PC-9 (cell line): Measurements from ENCODE around the gene USP7. TPM values are rescaled to one million over a fixed set of nuclear protein-coding genes. Genes with fewer than 3 reads are reported as not detected.

ENCODE experiments used
- BruUV-seq: library from RNA; stranded (reverse); fragments of 400-500 nt; replicated peaks from 2 replicates; lab custom pipeline; 2021; lab: Mats Ljungman, UMichigan
- CTCF ChIA-PET: fragments of 300-600 bp; sonication (Branson Sonifier 250); formaldehyde crosslinking; loops from one replicate; lab custom pipeline; 2022; ENCODE audit warnings: antibody characterized with exemption; lab: Charles Lee
- POLR2A ChIA-PET: fragments of 300-600 bp; sonication (Branson Sonifier 250); formaldehyde crosslinking; loops from one replicate; lab custom pipeline; 2022; ENCODE audit warnings: antibody characterized with exemption; ENCODE audit not compliant: unreplicated experiment; lab: Charles Lee
- DNase-seq, 2 experiments: peaks; one replicate each; pipeline versions ENCODE4 v3.0.0 to v3.0.0-alpha.2; 2015 to 2022; ENCODE audit warnings: mixed read lengths in 1 of 2
- H2AFZ ChIP-seq: fragments of 200-600 bp; sonication (generic); 2 replicates; pipeline ENCODE4 v1.8.1; 2017; ENCODE audit warnings: antibody characterized with exemption
- H3F3A ChIP-seq: fragments of 200-600 bp; sonication (generic); 2 replicates; pipeline ENCODE4 v1.8.1; 2017; ENCODE audit warnings: antibody characterized with exemption, mild to moderate bottlenecking, low read depth; ENCODE audit not compliant: insufficient read depth
- H3K27ac ChIP-seq: fragments of 200-600 bp; sonication (generic); 2 replicates; pipeline ENCODE4 v1.6.1; 2016; ENCODE audit warnings: mixed run types
- H3K27me3 ChIP-seq: fragments of 200-600 bp; sonication (generic); 2 replicates; pipeline ENCODE4 v1.6.1; 2016; ENCODE audit warnings: low read depth, mixed run types; ENCODE audit not compliant: insufficient read depth
- H3K36me3 ChIP-seq: fragments of 200-600 bp; sonication (generic); 2 replicates; pipeline ENCODE4 v1.6.1; 2016; ENCODE audit warnings: low read depth, mixed run types
- H3K4me1 ChIP-seq: fragments of 200-600 bp; sonication (generic); replicated peaks from 2 replicates; pipeline ENCODE4 v1.6.1; 2016; ENCODE audit warnings: mixed run types; ENCODE audit not compliant: insufficient read depth
- H3K4me2 ChIP-seq: fragments of 200-600 bp; sonication (generic); 2 replicates; pipeline ENCODE4 v1.6.1; 2017; ENCODE audit warnings: mixed run types
- H3K4me3 ChIP-seq: fragments of 200-600 bp; sonication (generic); 2 replicates; pipeline ENCODE4 v1.6.1; 2016; ENCODE audit warnings: mixed run types
- H3K79me2 ChIP-seq: fragments of 200-600 bp; sonication (generic); 2 replicates; pipeline ENCODE4 v1.6.1; 2017; ENCODE audit warnings: low read depth, mixed run types
- H3K9me2 ChIP-seq: fragments of 200-600 bp; sonication (generic); 2 replicates; pipeline ENCODE4 v1.8.1; 2017; ENCODE audit warnings: mild to moderate bottlenecking; ENCODE audit not compliant: insufficient read depth
- H3K9me3 ChIP-seq: fragments of 200-600 bp; sonication (generic); 2 replicates; pipeline ENCODE4 v1.8.1; 2016; ENCODE audit warnings: low read depth; ENCODE audit not compliant: insufficient read depth
- H4K20me1 ChIP-seq: fragments of 200-600 bp; sonication (generic); 2 replicates; pipeline ENCODE4 v1.8.1; 2017; ENCODE audit not compliant: insufficient read depth
- CTCF ChIP-seq: fragments of 200-600 bp; sonication (generic); conservative IDR thresholded peaks from 2 replicates; pipeline ENCODE4 v1.6.1; 2017; ENCODE audit warnings: mixed run types, antibody characterized with exemption, mild to moderate bottlenecking, moderate library complexity
- EZH2 ChIP-seq: fragments of 200-600 bp; sonication (generic); IDR thresholded peaks from 2 replicates; pipeline ENCODE4 v1.8.0; 2017; ENCODE audit warnings: antibody characterized with exemption, low read depth
- intact Hi-C: fragments of 100-400 bp; cut with micrococcal nuclease; formaldehyde crosslinking; loops from one replicate; pipeline ENCODE4 v1.10.0; 2022; ENCODE audit not compliant: unreplicated experiment
- total RNA-seq: library from RNA; stranded (reverse); gene quantifications from 2 replicates; pipeline ENCODE4 v1.2.3, GENCODE V29; 2021

The USP7 gene
- total RNA-seq, 1 experiment from 2014 or later: 167 TPM

GRCh38 chr16:8926827-8927226 is 36.9 kb downstream of the USP7 start:
- H3K9me2 ChIP-seq: no peaks in the 10 kb centered on the region
- DNase-seq: no peak
- ChIA-PET POLR2A (no interaction called here), CTCF (no interaction called here)
- H3K4me1 ChIP-seq: no peaks in the 10 kb centered on the region
- peaks cover 76% of the 10 kb centered on the region for H3K79me2 ChIP-seq
- H3F3A ChIP-seq: peaks cover 13% of the 10 kb centered on the region; the same call in 1 of the 2 replicates
- H3K36me3 ChIP-seq: peaks cover 29% of the 10 kb centered on the region; the same call in 1 of the 2 replicates
- no peak overlapping the region for H3K27ac ChIP-seq
- no peak for TF ChIP-seq CTCF
- no peak for TF ChIP-seq EZH2
- no peaks in the 10 kb centered on the region for H3K9me3 ChIP-seq
- no TSS peak for BruUV-seq
- peaks cover 71% of the 10 kb centered on the region for H4K20me1 ChIP-seq
- H3K4me2 ChIP-seq: no peak overlapping the region
- no peak overlapping the region for H3K4me3 ChIP-seq
- no peaks in the 10 kb centered on the region for H3K27me3 ChIP-seq
- intact Hi-C loops: no loop called here
- no peak overlapping the region for H2AFZ ChIP-seq

GRCh38 chr16:8925455-8925854 is 38.3 kb downstream of the USP7 start:
- no peaks in the 10 kb centered on the region for H3K9me2 ChIP-seq
- peaks cover 60% of the 10 kb centered on the region for H4K20me1 ChIP-seq
- POLR2A ChIA-PET: no interaction called here
- no peak overlapping the region for H2AFZ ChIP-seq
- H3K36me3 ChIP-seq: peaks cover 29% of the 10 kb centered on the region; the same call in 1 of the 2 replicates
- TF ChIP-seq CTCF: no peak
- TF ChIP-seq EZH2: no peak
- no peaks in the 10 kb centered on the region for H3K9me3 ChIP-seq
- CTCF ChIA-PET: no interaction called here
- DNase-seq: no peak
- no peak overlapping the region for H3K4me3 ChIP-seq
- no peak overlapping the region for H3K27ac ChIP-seq
- no TSS peak for BruUV-seq
- intact Hi-C loops: no loop called here
- no peaks in the 10 kb centered on the region for H3K27me3 ChIP-seq
- H3K4me1 ChIP-seq: no peaks in the 10 kb centered on the region
- H3K4me2 ChIP-seq: no peak overlapping the region
- H3K79me2 ChIP-seq: peaks cover 62% of the 10 kb centered on the region
- H3F3A ChIP-seq: peaks cover 10% of the 10 kb centered on the region; the same call in 1 of the 2 replicates

- intact Hi-C loops: no loop called here
- H3K4me2 ChIP-seq: no peak overlapping the region
- peaks cover 50% of the 10 kb centered on the region for H3K79me2 ChIP-seq
- peaks cover 7% of the 10 kb centered on the region; the same call in 1 of the 2 replicates for H3F3A ChIP-seq
- H4K20me1 ChIP-seq: peaks cover 48% of the 10 kb centered on the region
- no peak for TF ChIP-seq EZH2
- TF ChIP-seq CTCF: no peak
- DNase-seq: no peak
- H3K4me1 ChIP-seq: no peaks in the 10 kb centered on the region
- no peak overlapping the region for H3K27ac ChIP-seq
- no peaks in the 10 kb centered on the region for H3K9me3 ChIP-seq
- H2AFZ ChIP-seq: no peak overlapping the region
- no TSS peak for BruUV-seq
- H3K4me3 ChIP-seq: no peak overlapping the region
- no peaks in the 10 kb centered on the region for H3K27me3 ChIP-seq
- POLR2A ChIA-PET: interaction anchor here (0.6 kb wide), 1 partner anchor 372 kb away, joined by 3 read pairs; no protein-coding TSS in a partner anchor
- CTCF ChIA-PET: no interaction called here
- H3K36me3 ChIP-seq: peaks cover 22% of the 10 kb centered on the region; the same call in 1 of the 2 replicates
- no peaks in the 10 kb centered on the region for H3K9me2 ChIP-seq
Observed at GRCh38 chr16:8924214-8924613, 39.5 kb downstream of the USP7 start.
